ENCODE data around the gene DLEC1. TPM values are rescaled to one million over a fixed set of nuclear protein-coding genes. Genes with fewer than 3 reads are reported as not detected.

DLEC1 gene, protein sequence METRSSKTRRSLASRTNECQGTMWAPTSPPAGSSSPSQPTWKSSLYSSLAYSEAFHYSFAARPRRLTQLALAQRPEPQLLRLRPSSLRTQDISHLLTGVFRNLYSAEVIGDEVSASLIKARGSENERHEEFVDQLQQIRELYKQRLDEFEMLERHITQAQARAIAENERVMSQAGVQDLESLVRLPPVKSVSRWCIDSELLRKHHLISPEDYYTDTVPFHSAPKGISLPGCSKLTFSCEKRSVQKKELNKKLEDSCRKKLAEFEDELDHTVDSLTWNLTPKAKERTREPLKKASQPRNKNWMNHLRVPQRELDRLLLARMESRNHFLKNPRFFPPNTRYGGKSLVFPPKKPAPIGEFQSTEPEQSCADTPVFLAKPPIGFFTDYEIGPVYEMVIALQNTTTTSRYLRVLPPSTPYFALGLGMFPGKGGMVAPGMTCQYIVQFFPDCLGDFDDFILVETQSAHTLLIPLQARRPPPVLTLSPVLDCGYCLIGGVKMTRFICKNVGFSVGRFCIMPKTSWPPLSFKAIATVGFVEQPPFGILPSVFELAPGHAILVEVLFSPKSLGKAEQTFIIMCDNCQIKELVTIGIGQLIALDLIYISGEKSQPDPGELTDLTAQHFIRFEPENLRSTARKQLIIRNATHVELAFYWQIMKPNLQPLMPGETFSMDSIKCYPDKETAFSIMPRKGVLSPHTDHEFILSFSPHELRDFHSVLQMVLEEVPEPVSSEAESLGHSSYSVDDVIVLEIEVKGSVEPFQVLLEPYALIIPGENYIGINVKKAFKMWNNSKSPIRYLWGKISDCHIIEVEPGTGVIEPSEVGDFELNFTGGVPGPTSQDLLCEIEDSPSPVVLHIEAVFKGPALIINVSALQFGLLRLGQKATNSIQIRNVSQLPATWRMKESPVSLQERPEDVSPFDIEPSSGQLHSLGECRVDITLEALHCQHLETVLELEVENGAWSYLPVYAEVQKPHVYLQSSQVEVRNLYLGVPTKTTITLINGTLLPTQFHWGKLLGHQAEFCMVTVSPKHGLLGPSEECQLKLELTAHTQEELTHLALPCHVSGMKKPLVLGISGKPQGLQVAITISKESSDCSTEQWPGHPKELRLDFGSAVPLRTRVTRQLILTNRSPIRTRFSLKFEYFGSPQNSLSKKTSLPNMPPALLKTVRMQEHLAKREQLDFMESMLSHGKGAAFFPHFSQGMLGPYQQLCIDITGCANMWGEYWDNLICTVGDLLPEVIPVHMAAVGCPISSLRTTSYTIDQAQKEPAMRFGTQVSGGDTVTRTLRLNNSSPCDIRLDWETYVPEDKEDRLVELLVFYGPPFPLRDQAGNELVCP (N-terminal part only)
- not detected in 2 replicates for total RNA-seq (2014; rRNA removed; shearing (Covaris generic))

DNA sequence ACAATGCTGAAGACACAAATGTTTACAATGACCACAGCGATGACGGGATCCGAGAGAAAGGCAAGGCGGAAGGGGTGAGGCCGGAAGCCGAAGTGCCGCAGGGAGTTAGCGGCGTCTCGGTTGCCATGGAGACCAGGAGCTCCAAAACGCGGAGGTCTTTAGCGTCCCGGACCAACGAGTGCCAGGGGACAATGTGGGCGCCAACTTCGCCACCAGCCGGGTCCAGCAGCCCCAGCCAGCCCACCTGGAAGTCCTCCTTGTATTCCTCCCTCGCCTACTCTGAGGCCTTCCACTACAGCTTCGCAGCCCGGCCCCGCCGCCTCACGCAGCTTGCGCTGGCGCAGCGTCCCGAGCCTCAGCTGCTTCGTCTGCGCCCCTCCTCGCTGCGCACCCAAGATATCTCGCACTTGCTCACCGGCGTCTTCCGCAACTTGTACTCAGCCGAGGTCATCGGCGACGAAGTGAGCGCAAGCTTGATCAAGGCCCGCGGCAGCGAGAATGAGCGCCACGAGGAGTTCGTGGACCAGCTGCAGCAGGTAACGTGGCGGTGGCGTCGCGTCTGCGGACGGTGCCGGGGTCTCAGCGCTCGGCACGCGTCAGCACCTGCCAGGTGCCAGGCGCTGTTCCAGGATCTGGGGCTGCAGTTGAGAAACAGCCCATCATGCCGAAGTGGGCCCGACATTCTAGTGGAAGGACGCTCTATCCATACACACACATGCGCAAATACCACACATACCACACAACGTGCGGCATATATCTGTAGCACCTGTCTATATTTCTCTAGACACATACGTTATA, at the start of gene DLEC1:
DLEC1 (plus strand) TSS at position 108 of the 798 bp plus-strand sequence; CDS start at position 126, 18 bp downstream.
- DNase-seq (ENCODE audit: low spot score) = no peak

GRCh38 chr3:37989821-37990480, 49.1 kb upstream of the DLEC1 start:
- DNase-seq (ENCODE audit: low spot score) = no peak

DNA sequence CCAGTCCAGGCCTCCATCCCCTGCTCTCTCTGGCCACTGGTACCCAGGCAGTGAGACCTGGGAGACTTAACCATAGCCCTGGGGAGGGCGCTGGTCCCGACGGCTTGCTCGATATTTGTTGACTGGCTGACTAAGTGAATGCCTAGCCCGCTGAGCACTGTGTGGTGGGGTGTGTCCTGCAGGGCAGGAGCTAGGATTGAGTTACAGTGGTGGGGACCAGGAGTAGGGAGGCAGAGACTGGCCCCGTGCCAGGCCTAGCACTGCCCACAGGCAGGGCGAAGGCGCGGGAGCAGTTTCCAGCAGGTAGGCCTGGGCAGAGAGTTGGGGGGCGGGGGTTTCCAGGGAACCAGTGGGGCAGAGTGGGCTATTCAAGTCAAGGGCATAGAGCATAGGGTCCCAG, 48.5 kb upstream of the DLEC1 start, which contains the start of gene VILL:
VILL (plus strand) TSS at position 260 of the 400 bp plus-strand sequence. CDS start 2,887 bp downstream, outside the sequence.
- DNase-seq (ENCODE audit: low spot score) = no peak

- DNase-seq (ENCODE audit: low spot score) = no peak
Observed at GRCh38 chr3:37991109-37991508, 47.9 kb upstream of the DLEC1 start.

- no peak for DNase-seq (ENCODE audit: low spot score)
Observed at GRCh38 chr3:37991823-37992222, 47.2 kb upstream of the DLEC1 start.

DNA sequence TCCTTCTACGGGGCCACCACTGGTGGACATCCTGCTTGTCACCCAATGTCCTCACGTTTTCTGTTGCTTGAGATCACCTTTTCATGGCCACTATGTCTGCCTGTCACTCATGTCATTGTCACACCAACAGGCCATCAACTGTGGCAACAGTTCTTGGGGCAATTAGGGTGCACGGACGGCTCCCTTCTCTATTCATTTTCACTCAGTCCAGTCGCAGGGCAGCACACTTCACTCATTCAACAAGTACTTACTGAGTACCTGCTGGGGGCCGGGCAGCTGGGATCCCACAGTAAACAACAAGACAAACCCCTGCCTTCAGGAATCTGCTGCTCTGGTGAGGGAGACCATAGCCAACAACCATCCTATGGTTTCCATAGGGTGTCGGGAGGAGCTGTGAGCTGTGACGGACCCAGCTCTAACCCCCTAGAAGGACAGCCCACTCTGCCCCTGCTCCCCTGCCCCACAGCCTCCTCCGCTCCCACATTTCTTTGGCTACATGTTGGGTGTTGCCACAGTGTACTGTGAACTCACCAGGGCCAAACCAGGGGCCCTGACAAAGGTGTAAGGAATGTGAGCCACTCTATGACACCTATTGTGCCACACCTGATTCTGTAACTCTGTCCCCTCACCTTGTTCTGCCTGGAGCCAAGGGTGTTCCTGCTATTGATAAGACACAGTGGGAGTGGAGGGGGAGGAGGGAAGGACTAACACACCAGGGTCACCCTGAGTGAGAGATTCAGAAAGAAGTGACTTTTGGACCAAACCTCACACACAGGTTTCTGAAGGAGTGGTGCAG, 46.5 kb upstream of the DLEC1 start:
- DNase-seq (ENCODE audit: low spot score) = no peak

GRCh38 chr3:37993067-37993455, 45.9 kb upstream of the DLEC1 start:
- DNase-seq (ENCODE audit: low spot score) = no peak

- no peak for DNase-seq (ENCODE audit: low spot score)
Observed at GRCh38 chr3:37993460-37993819, 45.6 kb upstream of the DLEC1 start.

- DNase-seq (ENCODE audit: low spot score) = no peak
Observed at GRCh38 chr3:37993820-37994638, 45.0 kb upstream of the DLEC1 start.

DNA sequence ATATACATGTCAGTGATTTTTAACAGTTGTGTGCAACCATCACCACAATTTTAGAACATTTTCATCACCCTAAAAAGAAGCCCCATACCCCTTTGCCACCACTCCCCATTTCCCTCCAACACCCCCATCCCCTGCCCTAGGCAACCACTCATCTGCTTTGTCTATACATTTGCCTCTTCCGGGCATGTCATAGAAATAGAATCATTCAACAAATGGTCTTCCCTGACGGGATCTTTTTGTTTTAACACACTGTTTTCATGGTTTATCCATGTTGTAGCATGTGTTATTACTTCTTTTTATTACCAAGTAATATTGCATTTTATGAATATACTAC, 44.4 kb upstream of the DLEC1 start:
- DNase-seq (ENCODE audit: low spot score) = no peak

- DNase-seq (ENCODE audit: low spot score) = no peak
Observed at GRCh38 chr3:37995652-37996641, 43.1 kb upstream of the DLEC1 start.

- peak; percentile 76 for DNase-seq (ENCODE audit: low spot score)
Observed at GRCh38 chr3:37996785-37997301, 42.2 kb upstream of the DLEC1 start.

DNA sequence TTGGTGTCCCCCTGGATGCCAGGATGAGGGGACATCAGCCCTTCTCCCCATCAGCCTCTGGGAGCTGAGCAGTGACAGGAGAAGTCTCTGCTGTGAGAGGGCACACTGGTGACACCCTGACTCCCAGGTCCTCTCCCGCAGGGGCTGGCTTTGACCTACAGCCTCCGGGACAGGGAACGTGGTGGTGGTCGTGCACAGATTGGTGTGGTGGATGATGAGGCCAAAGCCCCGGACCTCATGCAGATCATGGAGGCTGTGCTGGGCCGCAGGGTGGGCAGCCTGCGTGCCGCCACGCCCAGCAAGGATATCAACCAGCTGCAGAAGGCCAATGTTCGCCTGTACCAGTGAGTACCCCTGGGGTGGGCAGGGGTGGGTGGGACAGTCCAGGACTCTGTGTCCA, 41.7 kb upstream of the DLEC1 start:
- DNase-seq (ENCODE audit: low spot score) = no peak

DNA sequence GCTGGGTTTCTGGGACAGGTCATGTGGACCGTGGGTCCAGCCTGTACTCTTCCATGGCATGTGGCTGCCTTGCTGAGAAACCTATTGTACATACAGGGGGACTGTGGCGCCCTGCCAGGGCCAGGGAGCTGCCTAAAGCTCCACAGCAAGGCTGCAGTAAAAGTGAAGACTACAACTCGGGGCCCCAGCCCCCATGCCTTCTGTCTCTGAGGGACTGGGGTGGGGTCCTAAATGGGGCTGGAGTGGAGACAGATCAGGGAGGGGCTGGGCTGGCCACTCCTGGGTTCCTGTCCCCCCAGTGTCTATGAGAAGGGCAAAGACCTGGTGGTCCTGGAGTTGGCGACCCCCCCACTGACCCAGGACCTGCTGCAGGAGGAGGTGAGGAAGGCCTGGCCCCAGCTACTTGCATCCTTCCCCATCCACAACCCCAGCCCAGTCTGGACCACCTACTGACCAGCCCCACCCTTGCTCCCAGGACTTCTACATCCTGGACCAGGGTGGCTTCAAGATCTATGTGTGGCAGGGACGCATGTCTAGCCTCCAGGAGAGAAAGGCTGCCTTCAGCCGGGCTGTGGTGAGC, 41.1 kb upstream of the DLEC1 start:
- no peak for DNase-seq (ENCODE audit: low spot score)

- DNase-seq (ENCODE audit: low spot score) = no peak
Observed at GRCh38 chr3:37999836-38000235, 39.2 kb upstream of the DLEC1 start.

GRCh38 chr3:38000242-38000916, 38.6 kb upstream of the DLEC1 start:
- no peak for DNase-seq (ENCODE audit: low spot score)
